ENCODE measurements around the gene PALM. TPM values are rescaled to one million over a fixed set of nuclear protein-coding genes. Genes with fewer than 3 reads are reported as not detected.
A peak's percentile ranks its signal among the peaks of the same experiment; 100 is the strongest.

Gene PALM, protein sequence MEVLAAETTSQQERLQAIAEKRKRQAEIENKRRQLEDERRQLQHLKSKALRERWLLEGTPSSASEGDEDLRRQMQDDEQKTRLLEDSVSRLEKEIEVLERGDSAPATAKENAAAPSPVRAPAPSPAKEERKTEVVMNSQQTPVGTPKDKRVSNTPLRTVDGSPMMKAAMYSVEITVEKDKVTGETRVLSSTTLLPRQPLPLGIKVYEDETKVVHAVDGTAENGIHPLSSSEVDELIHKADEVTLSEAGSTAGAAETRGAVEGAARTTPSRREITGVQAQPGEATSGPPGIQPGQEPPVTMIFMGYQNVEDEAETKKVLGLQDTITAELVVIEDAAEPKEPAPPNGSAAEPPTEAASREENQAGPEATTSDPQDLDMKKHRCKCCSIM
- under 0.01 and 0.26 TPM in 2 replicates for total RNA-seq

DNA sequence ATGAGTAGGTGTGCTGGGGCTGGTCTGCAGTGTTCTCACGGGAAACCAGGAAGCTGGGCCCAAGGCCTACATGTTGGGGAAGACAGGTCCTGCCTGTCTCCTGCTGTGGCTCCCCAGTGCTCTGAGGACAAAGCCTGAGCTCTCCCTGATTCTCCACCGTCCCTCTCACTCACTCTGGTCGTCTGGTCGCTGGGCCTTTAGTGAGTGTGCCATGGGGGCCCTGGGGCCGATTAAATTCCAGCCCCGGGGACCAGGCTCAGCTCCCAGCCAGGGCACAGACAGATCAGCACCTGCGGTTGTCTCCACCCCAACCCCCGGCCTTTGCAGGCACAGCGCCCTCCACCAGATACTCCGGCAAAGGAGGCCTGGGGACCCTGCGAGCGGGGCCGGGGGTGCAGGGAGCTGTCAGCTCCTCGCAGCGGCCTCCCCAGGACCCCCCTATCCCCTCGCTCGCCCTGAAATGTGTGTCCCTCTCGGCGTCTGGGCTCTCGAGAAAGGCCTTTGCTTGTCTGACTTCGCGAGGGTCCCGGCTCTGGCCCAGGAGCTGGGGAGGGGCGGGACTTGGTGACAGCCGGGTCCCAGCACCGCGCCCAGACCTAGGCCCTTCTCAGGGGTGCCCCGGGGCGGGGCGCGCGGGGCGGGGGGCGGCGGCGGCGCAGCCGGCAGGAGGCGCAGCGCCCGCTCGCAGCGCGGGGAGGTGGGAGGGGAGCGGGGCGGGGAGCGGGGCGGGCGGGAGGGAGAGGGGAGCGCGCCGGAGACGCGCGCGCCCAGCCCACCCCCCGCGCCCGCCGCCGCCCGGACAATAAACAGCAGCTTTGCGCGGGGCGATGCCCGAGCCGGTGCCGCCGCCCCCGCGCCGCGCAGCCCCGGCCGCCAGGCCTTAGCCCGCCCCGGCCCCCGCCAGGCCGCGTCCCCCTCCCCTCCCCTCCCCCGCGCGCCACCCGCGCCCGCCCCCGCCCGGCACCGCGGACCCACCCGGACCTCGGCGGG lies at the start of gene PALM:
Gene PALM (plus strand): TSS at position 782 of the 990 bp plus-strand sequence. CDS start 212 bp downstream, outside the sequence.
- H3K4me3 ChIP-seq (ENCODE audit: low read depth, low read length) = no peak within 1 kb of the TSS
- no peak for FAIRE-seq
- peaks cover 15% of the 10 kb centered on the region for H3K27me3 ChIP-seq (ENCODE audit: control insufficient read depth, insufficient read depth, low read length)
- TF ChIP-seq, protein P1, sequence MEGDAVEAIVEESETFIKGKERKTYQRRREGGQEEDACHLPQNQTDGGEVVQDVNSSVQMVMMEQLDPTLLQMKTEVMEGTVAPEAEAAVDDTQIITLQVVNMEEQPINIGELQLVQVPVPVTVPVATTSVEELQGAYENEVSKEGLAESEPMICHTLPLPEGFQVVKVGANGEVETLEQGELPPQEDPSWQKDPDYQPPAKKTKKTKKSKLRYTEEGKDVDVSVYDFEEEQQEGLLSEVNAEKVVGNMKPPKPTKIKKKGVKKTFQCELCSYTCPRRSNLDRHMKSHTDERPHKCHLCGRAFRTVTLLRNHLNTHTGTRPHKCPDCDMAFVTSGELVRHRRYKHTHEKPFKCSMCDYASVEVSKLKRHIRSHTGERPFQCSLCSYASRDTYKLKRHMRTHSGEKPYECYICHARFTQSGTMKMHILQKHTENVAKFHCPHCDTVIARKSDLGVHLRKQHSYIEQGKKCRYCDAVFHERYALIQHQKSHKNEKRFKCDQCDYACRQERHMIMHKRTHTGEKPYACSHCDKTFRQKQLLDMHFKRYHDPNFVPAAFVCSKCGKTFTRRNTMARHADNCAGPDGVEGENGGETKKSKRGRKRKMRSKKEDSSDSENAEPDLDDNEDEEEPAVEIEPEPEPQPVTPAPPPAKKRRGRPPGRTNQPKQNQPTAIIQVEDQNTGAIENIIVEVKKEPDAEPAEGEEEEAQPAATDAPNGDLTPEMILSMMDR (IDR thresholded peaks at IDR 0.05; ENCODE audit: insufficient read depth, low read length, severe bottlenecking) = no peak
- H3K36me3 ChIP-seq (ENCODE audit: control insufficient read depth, insufficient read depth, low read length) = no peaks in the 10 kb centered on the region
- no peak for DNase-seq (ENCODE audit: low read depth)

DNA sequence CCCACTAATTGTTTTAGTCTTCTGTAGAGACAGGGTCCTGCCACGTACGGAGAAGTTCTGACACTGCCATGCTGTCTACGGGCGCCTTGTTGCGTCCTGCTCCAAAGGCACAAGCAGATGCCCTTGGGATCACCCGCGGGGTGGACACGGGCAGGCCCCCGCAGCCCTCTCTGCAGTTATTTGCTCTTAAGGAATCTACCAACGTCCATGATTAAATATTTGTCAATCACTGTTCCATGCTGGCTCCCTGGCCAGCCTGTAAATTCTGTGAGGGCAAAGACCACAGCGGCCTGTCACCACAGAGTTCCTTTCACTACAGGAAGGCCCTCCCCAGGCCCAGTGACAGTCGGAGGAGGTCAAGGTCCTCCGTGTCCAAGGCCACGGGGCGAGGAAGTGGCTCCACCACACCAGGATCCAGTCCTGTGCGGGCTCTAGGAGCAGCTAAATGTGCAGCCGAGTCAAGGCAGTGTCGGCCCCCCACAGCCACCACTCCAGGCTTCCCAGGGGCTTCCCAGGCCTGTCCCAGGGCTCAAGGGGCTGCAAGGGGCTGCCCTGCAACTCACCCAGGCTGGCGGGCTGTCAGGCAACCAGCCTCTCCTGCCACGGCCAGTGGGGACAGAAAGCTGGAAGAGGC lies 47.8 kb upstream of the PALM start:
- Histone ChIP-seq H3K4me3 (ENCODE audit: low read depth, low read length) (peak overlapping the region; percentile 93), H3K36me3 (ENCODE audit: control insufficient read depth, insufficient read depth, low read length) (peaks cover 13% of the 10 kb centered on the region), H3K27me3 (ENCODE audit: control insufficient read depth, insufficient read depth, low read length) (no peaks in the 10 kb centered on the region)
- DNase-seq (ENCODE audit: low read depth) (no peak), FAIRE-seq (no peak)
- TF ChIP-seq, protein P1 (IDR thresholded peaks at IDR 0.05; ENCODE audit: insufficient read depth, low read length, severe bottlenecking) = no peak

DNA sequence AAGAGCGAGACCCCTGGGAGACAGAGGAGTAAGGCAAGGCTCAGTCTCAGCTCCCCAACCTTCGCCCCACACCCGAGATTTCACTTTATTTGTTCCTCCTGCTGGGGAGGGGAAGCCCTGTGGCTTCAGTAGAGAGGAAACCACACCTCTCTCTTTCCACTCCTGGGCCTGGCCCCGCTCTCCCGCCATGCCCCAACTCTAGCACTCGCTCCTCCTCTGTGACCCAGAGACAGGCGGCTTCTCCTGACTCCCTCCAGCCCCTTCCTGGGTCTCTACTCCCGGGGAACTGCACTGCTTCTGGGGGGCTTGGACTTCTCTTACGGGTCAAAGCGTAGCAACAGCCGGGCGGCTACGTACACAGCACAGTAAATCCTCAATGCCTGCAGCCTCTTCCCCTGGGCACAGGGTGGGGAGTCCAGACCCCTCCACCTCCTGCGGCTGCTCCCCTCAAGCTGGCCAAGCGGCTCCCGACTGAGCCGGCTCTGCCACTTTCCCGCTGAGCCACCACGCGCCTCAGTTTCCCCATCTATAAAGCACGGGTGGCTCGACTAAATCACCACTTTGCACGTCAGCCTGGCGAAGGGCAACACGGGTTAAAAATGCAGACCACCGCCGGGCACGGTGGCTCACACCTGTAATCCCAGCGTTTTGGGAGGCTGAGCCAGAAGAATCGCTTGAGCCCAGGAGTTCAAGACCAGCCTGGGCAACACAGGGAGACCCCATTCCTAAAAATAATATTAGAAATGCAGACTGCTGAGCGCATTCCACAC lies 47.1 kb upstream of the PALM start:
- Histone ChIP-seq H3K27me3 (ENCODE audit: control insufficient read depth, insufficient read depth, low read length) (no peaks in the 10 kb centered on the region), H3K4me3 (ENCODE audit: low read depth, low read length) (peak overlapping the region; percentile 93), H3K36me3 (ENCODE audit: control insufficient read depth, insufficient read depth, low read length) (peaks cover 11% of the 10 kb centered on the region)
- FAIRE-seq = no peak
- DNase-seq (ENCODE audit: low read depth) = no peak
- TF ChIP-seq, protein P1 (IDR thresholded peaks at IDR 0.05; ENCODE audit: insufficient read depth, low read length, severe bottlenecking) = no peak

DNA sequence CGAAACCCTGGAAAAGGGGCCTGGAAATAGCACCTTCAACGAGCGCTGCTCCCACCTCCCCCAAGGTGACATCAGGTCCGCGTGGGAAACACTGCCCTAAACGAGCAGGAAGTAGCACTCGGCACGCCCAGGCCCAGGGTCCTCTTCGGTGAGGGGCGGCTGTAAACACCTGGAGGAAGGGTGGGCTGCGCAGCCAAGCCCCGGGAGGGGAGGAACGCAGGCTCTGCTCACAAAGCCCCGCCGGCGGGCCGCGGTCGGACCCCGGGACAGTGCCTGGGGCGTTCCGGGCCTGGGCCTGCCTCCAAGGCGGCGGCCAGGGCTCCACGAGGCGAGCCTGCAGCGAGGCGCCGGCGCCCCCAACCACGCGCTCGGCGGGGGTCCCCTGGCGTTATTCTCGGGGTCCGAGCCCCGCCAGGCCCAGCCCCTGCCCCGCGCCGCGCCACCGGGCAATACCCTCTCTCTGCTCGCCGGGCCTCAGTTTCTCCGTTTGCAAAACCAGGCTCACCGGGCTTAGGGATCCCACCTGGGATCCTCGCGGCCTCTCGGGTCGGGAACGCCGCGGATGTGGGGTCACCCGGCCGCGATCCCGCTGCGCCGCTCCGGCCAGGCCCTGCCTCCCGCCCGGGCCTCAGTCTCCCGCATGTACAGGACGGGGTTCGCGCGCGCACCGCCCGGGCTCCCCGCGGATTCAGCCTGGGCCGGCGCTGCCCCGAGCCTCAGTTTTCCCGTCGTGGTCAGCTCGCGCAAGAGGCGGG lies 46.4 kb upstream of the PALM start:
- no peak for FAIRE-seq
- DNase-seq (ENCODE audit: low read depth) = peak; percentile 47
- TF ChIP-seq, protein P1 (IDR thresholded peaks at IDR 0.05; ENCODE audit: insufficient read depth, low read length, severe bottlenecking) = no peak

More for the DNA sequence above, 46.4 kb upstream of the PALM start:
- no peaks in the 10 kb centered on the region for H3K27me3 ChIP-seq (ENCODE audit: control insufficient read depth, insufficient read depth, low read length)
- H3K36me3 ChIP-seq (ENCODE audit: control insufficient read depth, insufficient read depth, low read length) = peaks cover 8% of the 10 kb centered on the region
- peak overlapping the region; percentile 93 for H3K4me3 ChIP-seq (ENCODE audit: low read depth, low read length)
